Measurements from ENCODE around the gene NTN3.

DNA sequence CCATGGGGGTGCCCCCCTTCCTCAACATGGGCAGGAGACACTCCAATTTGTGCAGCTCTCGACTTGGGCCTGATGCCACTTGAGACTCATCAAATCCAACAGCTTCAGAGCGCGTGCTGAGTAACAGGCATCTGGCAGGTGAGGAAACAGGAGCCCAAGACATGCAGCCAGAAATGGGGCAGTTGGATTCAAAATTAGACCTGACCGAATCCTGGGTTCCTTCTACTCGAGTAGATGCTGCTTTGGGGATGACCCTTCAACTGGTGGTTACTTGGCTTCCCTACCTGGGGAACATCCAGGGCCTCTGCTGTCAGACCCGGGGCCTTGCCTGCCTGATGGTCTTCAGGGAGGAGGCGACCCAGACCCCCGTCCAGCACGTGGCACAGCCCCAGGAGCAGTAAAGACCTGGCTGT, 488 bp upstream of the NTN3 start:
- TF ChIP-seq, protein P1, sequence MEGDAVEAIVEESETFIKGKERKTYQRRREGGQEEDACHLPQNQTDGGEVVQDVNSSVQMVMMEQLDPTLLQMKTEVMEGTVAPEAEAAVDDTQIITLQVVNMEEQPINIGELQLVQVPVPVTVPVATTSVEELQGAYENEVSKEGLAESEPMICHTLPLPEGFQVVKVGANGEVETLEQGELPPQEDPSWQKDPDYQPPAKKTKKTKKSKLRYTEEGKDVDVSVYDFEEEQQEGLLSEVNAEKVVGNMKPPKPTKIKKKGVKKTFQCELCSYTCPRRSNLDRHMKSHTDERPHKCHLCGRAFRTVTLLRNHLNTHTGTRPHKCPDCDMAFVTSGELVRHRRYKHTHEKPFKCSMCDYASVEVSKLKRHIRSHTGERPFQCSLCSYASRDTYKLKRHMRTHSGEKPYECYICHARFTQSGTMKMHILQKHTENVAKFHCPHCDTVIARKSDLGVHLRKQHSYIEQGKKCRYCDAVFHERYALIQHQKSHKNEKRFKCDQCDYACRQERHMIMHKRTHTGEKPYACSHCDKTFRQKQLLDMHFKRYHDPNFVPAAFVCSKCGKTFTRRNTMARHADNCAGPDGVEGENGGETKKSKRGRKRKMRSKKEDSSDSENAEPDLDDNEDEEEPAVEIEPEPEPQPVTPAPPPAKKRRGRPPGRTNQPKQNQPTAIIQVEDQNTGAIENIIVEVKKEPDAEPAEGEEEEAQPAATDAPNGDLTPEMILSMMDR (IDR thresholded peaks at IDR 0.05), result no peak
- no peak for TF ChIP-seq JUND (IDR thresholded peaks at IDR 0.05)
